Measurements from ENCODE around the gene AP1G1. TPM values are rescaled to one million over a fixed set of nuclear protein-coding genes. Genes with fewer than 3 reads are reported as not detected.

Gene AP1G1
- total RNA-seq (100 TPM), polyA plus RNA-seq (21.8 TPM)

DNA sequence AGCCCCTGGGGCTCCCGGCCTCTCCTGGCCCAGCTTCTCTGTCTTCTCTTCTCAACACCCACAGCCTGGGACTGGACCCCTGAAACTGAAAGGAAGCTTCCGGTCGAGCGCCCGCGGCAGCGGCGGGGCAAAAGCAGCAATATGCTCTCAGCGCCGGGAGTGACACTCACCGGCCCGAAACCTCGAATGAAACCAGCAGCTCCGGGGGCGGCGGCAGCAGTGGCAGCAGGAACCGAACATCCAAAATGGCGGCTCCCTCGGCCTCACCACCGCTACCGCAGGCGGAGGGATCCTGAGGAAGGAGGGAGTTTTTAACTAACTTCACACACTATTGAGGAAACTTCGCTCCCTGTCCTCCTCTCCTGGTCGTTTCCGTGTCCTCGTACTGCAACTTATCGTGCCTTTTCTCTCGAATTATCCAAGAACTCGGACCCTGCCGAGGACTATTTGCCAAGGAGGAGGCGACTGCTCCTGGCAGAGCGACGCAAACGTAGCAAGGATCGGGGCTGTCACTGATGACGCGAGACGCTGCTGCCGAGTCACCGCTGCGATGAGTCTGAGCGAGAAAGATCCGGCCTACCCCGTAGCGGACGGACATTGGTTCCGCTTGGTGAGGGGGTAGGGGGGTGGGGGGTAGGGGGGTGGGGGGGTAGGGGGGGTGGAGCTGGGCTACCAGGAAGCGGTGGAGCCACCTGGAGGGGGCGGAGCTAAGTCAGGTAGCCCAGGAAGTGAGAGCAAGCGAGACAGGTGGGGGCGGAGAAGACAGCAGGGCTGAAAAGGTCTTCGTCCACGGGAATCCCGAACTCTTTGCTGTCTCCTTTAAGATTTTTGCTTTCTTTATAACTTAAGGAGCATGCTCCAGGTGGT, at the start of gene AP1G1:
TSS of gene AP1G1 (minus strand) at position 242 of the 867 bp plus-strand sequence. CDS start 19,355 bp downstream, outside the sequence.
- Histone ChIP-seq H3K4me1 (ENCODE audit: insufficient read depth) (no peaks in the 10 kb centered on the region), H3K27ac (ENCODE audit: low read depth) (peak within 1 kb of the TSS; percentile 88), H3K4me3 (ENCODE audit: low read depth, low read length) (peak within 1 kb of the TSS; percentile 85), H3K36me3 (ENCODE audit: insufficient read depth) (no peaks in the 10 kb centered on the region)
- DNase-seq (ENCODE audit: extremely low spot score), result peak; percentile 97
- under 1% methylated on average over 54 of the region's 54 CpGs for WGBS

DNA sequence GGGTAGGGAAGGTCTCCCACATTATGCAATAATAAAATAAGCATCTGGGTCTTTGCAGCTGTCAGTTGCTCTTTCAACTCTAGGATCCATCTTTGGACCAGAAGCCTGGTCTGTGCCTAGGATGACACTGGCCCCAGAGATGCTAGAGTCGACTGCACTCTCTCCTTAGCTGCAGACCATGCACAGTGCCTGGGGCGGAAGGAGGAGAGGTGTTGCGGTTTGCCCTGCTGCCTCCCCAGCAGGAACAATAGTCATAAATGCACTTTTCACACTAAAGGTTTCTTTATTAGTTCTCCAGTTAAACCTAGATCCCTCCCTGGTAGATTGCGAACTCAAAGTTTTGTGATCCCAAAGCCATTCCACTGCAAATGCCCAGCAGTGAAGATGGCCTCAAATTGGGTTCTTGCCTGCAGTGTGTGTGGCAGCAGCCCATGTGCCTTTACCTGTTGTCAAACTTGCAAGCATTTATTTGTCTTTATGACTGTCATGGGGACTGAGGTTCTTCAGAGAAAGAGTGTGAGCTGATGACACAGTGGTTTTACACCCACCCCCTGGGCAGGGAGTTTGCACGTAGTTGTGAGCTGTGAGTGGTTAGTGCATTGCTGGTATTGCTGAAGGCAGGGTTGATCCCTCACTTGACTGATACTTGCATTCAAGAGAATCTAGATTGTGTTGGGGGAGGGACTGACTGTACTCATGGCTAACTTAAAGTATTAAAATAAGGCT, 47.5 kb upstream of the AP1G1 start:
- no peak for DNase-seq (ENCODE audit: extremely low spot score)
- H3K27ac ChIP-seq (ENCODE audit: low read depth), result no peak overlapping the region
- H3K4me1 ChIP-seq (ENCODE audit: insufficient read depth), result no peaks in the 10 kb centered on the region
- no peak overlapping the region for H3K4me3 ChIP-seq (ENCODE audit: low read depth, low read length)
- H3K36me3 ChIP-seq (ENCODE audit: insufficient read depth), result peaks cover 5% of the 10 kb centered on the region
- 81% methylated on average over 5 of the region's 5 CpGs for WGBS

DNA sequence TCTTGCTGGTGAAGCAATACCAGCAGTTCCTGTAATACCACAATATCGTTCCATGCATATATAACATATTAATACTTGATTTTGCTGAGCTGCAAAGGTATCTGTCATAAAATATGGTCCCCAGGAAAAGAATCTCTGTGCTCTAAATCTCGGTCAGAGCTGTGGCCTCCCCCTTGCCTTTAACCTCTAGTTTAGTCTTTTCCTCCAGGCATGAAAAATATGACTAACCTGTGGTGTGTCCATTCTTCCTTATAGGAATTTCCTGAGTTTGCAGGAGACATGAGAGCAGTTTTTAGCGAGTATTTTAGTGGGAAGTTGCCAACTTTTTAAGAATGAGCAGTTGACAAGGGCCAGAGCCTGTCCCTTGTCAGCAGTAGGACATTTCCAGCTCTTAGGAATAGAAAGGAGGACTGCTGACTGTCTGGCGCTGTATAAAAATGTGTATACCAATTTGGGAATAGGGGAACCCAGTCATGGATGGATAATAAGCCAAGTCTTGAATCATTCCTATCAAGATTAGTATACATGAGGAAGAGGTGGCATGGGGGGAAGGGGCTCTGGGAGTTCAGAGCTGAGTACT, 45.8 kb upstream of the AP1G1 start:
- Histone ChIP-seq H3K27ac (ENCODE audit: low read depth) (no peak overlapping the region), H3K36me3 (ENCODE audit: insufficient read depth) (peaks cover 2% of the 10 kb centered on the region), H3K4me1 (ENCODE audit: insufficient read depth) (no peaks in the 10 kb centered on the region), H3K4me3 (ENCODE audit: low read depth, low read length) (no peak overlapping the region)
- DNase-seq (ENCODE audit: extremely low spot score), result no peak
- WGBS, result 90% methylated on average over 4 of the region's 4 CpGs

DNA sequence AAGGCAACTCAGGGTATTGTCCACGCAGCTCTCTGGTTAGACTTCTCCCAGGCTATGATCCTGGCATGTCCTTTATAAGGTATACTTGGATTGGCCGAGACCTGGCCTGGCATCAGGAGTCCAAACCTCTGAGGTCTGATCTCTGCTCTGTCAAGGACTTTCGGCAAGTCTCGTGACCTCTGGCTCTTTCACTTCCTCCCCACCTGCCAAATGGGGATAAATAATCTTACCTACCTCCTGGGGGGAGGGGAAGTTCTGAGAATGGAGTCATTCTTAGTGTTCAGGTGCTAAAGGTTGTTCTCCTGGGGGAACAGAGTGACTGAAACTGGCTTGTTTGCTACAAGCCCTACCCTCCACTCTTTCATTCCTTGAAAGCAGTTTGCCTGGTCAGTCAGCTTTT, 44.8 kb upstream of the AP1G1 start:
- H3K4me1 ChIP-seq (ENCODE audit: insufficient read depth), result no peaks in the 10 kb centered on the region
- no peak for DNase-seq (ENCODE audit: extremely low spot score)
- 90% methylated on average over 4 of the region's 4 CpGs for WGBS
- H3K36me3 ChIP-seq (ENCODE audit: insufficient read depth), result peaks cover 2% of the 10 kb centered on the region
- H3K27ac ChIP-seq (ENCODE audit: low read depth), result no peak overlapping the region
- H3K4me3 ChIP-seq (ENCODE audit: low read depth, low read length), result no peak overlapping the region

DNA sequence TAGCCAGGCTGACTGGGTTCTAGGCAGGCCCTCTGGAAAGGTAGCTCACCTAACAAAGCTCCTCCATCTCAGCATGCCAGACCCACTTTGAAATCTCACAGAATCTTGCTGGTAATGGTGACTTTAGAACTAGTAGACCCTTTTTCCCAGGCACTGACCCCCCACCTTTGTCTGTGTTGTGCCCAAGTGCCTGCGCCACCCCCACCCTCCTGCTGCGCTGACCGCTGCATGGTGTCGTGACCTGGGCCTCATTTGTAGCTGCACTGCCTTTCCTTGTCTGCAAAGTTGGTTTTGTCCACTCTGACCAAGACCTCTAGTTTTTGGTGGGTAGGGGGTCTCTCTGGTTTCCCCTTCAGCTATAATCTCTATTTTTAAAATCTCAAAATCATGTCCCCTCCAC, 43.9 kb upstream of the AP1G1 start:
- Histone ChIP-seq H3K36me3 (ENCODE audit: insufficient read depth) (peaks cover 2% of the 10 kb centered on the region), H3K4me3 (ENCODE audit: low read depth, low read length) (no peak overlapping the region), H3K4me1 (ENCODE audit: insufficient read depth) (no peaks in the 10 kb centered on the region), H3K27ac (ENCODE audit: low read depth) (no peak overlapping the region)
- DNase-seq (ENCODE audit: extremely low spot score), result no peak
- WGBS, result 96% methylated on average over 4 of the region's 4 CpGs

DNA sequence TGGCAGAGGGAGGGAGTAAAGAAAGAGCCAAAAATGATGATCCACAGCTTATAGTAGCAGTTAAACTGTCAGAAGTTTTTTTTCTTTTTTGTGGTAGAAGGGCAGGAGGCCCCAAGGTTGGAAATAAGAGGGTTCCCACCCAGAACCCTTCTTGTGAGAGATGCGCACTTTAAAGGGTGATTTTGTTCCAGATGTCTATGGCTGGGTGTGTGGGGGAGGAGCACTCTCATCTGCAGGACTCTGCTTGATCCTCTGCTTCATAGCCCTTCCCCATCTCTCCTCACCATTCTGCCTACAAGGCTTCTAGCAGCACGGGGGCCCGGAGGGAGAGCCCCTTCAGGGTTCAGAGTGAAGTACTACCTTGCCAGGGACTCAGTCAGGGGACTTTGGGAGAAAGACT, 43.5 kb upstream of the AP1G1 start:
- no peak overlapping the region for H3K27ac ChIP-seq (ENCODE audit: low read depth)
- 82% methylated on average over 3 of the region's 3 CpGs for WGBS

DNA sequence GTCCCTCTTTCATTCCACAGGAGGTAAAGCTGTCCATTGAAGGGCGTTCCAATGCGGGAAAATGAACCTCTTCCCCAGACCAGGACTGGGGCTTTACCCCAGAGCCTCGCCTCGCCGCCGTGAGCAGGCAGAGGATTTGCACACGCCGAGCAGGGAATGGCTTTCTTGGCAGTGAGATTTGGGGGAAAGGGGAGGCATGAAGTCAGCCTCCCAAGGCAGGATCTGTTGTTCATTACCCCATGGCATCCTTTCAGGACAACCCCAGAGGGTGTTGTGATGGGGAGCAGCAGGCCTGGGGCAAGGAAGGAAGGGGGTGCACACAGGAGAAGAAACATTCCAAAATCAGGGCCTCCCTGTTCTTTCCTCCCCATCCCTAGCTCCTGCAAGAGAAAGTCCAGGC, 43.1 kb upstream of the AP1G1 start:
- no peak for DNase-seq (ENCODE audit: extremely low spot score)
- peaks cover 2% of the 10 kb centered on the region for H3K36me3 ChIP-seq (ENCODE audit: insufficient read depth)
- 92% methylated on average over 8 of the region's 8 CpGs for WGBS
- no peaks in the 10 kb centered on the region for H3K4me1 ChIP-seq (ENCODE audit: insufficient read depth)
- no peak overlapping the region for H3K4me3 ChIP-seq (ENCODE audit: low read depth, low read length)
- H3K27ac ChIP-seq (ENCODE audit: low read depth), result no peak overlapping the region

More for the DNA sequence above, 43.5 kb upstream of the AP1G1 start:
- Histone ChIP-seq H3K4me3 (ENCODE audit: low read depth, low read length) (no peak overlapping the region), H3K4me1 (ENCODE audit: insufficient read depth) (no peaks in the 10 kb centered on the region), H3K36me3 (ENCODE audit: insufficient read depth) (peaks cover 2% of the 10 kb centered on the region)
- DNase-seq (ENCODE audit: extremely low spot score), result no peak

DNA sequence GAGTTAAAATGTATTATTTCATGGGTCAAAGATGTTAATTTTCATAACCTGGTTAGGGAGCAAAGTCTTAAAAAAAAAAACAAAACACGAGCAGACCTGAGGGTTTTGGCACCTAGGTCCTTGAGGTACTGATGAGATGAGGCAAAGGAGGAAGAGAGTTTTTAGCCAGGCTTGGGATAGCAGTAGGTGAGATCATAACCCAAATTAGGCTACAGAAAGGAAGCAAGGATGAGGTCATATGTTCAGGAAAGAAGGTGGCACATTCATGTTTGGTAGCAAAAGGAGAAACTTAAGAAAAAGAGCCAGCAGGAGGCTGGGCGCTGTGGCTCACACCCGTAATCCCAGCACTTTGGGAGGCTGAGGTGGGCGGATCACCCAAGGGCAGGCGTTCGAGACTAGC, 40.0 kb upstream of the AP1G1 start:
- H3K27ac ChIP-seq (ENCODE audit: low read depth), result no peak overlapping the region
- WGBS, result 94% methylated on average over 6 of the region's 6 CpGs
- peaks cover 2% of the 10 kb centered on the region for H3K36me3 ChIP-seq (ENCODE audit: insufficient read depth)
- no peak for DNase-seq (ENCODE audit: extremely low spot score)
- no peaks in the 10 kb centered on the region for H3K4me1 ChIP-seq (ENCODE audit: insufficient read depth)
- no peak overlapping the region for H3K4me3 ChIP-seq (ENCODE audit: low read depth, low read length)

- no peaks in the 10 kb centered on the region for H3K4me1 ChIP-seq (ENCODE audit: insufficient read depth)
- no peak for DNase-seq (ENCODE audit: extremely low spot score)
- WGBS, result 66% methylated on average over 3 of the region's 3 CpGs
- H3K36me3 ChIP-seq (ENCODE audit: insufficient read depth), result peaks cover 2% of the 10 kb centered on the region
- peak overlapping the region; percentile 97 for H3K4me3 ChIP-seq (ENCODE audit: low read depth, low read length)
- H3K27ac ChIP-seq (ENCODE audit: low read depth), result no peak overlapping the region
Measured at GRCh38 chr16:71847096-71847495, 38.5 kb upstream of the AP1G1 start.

- under 1% methylated on average over 20 of the region's 20 CpGs for WGBS
- no peak for DNase-seq (ENCODE audit: extremely low spot score)
- Histone ChIP-seq H3K36me3 (ENCODE audit: insufficient read depth) (peaks cover 1% of the 10 kb centered on the region), H3K4me1 (ENCODE audit: insufficient read depth) (no peaks in the 10 kb centered on the region), H3K27ac (ENCODE audit: low read depth) (no peak overlapping the region), H3K4me3 (ENCODE audit: low read depth, low read length) (peak overlapping the region; percentile 97)
Measured at GRCh38 chr16:71846431-71846830, 37.8 kb upstream of the AP1G1 start.

GRCh38 chr16:71845639-71846430, 37.2 kb upstream of the AP1G1 start, which contains the start of gene ATXN1L:
TSS of gene ATXN1L (plus strand) at chr16:71845976. CDS start at chr16:71849741, 3,765 bp downstream.
- peak; percentile 70 for DNase-seq (ENCODE audit: extremely low spot score)
- Histone ChIP-seq H3K4me3 (ENCODE audit: low read depth, low read length) (peak within 1 kb of the TSS; percentile 97), H3K27ac (ENCODE audit: low read depth) (peak within 1 kb of the TSS; percentile 82), H3K36me3 (ENCODE audit: insufficient read depth) (no peaks in the 10 kb centered on the region), H3K4me1 (ENCODE audit: insufficient read depth) (no peaks in the 10 kb centered on the region)
- under 1% methylated on average over 62 of the region's 62 CpGs for WGBS

- DNase-seq (ENCODE audit: extremely low spot score), result no peak
- Histone ChIP-seq H3K4me1 (ENCODE audit: insufficient read depth) (no peaks in the 10 kb centered on the region), H3K27ac (ENCODE audit: low read depth) (no peak overlapping the region), H3K36me3 (ENCODE audit: insufficient read depth) (no peaks in the 10 kb centered on the region), H3K4me3 (ENCODE audit: low read depth, low read length) (no peak overlapping the region)
- 61% methylated on average over 2 of the region's 2 CpGs for WGBS
Measured at GRCh38 chr16:71843572-71843971, 34.9 kb upstream of the AP1G1 start.

DNA sequence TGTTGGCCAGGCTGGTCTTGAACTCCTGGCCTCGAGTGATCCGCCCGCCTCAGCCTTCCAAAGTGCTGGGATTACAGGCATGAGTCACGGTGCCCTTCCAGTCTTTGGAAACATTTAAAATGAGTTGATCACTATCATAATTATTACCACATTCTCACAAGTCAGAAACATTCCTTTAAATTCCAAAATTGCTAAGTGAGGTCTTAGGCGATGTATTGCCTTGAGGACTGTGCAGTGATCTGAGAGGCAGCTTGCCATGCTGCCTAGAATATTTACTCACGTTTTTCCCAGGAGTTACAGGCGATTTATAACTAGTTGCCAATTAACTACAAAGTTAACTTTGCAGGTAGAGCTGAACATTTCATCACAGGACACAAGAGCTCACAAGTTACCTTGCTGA, 31.4 kb upstream of the AP1G1 start:
- Histone ChIP-seq H3K36me3 (ENCODE audit: insufficient read depth) (no peaks in the 10 kb centered on the region), H3K4me1 (ENCODE audit: insufficient read depth) (no peaks in the 10 kb centered on the region), H3K27ac (ENCODE audit: low read depth) (no peak overlapping the region), H3K4me3 (ENCODE audit: low read depth, low read length) (no peak overlapping the region)
- DNase-seq (ENCODE audit: extremely low spot score), result no peak
- WGBS, result 61% methylated on average over 7 of the region's 7 CpGs
